Skeletal muscle cell (primary cell): ENCODE results near the gene PTPRU.
A peak's percentile ranks its signal among the peaks of the same experiment; 100 is the strongest.

Source experiments
- DNase-seq: peaks from one replicate; pipeline ENCODE4 v3.0.0-alpha.2; 2010; ENCODE audit warnings: low read depth
- H3K4me3 ChIP-seq: 2 replicates; pipeline ENCODE4 v1.5.1; 2011; ENCODE audit warnings: low read depth, mild to moderate bottlenecking, control low read depth, low read length, moderate library complexity

PTPRU gene

DNA sequence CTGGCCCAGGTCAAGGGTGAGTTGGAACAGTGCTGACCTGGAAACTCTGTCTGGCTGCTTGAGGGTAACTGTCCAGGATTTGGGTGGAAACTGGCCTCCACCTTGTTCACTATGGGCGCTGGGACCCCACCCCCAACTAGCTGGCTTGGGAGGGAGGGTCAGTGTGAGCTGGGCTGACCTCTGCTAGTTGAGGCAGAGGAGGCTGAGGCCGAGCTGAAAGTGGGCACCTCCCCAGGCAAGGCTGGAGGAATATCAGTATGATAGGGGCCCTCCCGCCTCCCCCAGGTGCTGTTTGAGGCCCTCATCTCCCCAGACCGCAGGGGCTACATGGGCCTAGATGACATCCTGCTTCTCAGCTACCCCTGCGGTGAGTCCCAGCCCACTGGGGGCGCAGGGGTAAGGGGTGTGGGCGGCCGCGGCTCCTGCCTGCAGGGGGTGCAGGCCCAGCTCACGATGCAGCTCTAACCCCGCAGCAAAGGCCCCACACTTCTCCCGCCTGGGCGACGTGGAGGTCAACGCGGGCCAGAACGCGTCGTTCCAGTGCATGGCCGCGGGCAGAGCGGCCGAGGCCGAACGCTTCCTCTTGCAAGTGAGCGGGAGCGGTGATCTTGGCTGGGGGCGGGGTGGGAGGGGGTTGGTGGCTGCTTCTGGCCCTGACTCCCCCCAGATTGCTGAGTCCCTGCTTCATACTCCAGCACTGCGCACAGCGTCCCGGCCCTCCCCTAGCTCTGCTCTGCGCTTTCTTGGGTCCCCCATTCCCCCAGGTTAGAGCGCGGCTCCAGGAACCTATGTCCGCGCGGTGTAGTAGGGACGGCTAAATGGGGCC, 22.9 kb downstream of the PTPRU start:
- peak overlapping the region; percentile 47 for H3K4me3 ChIP-seq
- no peak for DNase-seq

DNA sequence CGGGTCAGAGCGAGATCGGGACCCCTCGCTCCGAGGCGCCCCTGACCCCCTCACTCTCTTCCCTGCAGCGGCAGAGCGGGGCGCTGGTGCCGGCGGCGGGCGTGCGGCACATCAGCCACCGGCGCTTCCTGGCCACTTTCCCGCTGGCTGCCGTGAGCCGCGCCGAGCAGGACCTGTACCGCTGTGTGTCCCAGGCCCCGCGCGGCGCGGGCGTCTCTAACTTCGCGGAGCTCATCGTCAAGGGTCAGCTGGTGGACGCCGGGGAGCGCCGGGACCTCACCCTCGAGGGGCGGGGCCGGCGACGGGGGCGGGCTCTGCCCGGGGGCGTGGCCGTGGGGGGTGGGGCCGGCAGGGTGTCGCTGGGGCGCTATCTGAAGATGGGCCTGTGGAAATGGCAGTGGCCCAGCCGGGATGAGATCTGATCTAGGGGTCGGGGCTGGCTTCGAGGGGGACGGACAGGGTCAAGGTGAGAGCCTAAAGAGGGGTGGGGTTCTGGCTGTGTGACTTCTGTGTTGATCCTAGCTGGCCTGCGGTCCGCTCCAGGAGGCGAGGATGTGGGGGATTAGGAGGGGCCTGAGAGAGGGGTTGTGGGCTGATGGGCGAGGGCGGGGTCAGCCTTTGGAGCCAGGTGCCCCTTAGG, 23.6 kb downstream of the PTPRU start:
- peak overlapping the region; percentile 47 for H3K4me3 ChIP-seq
- DNase-seq, result no peak

DNA sequence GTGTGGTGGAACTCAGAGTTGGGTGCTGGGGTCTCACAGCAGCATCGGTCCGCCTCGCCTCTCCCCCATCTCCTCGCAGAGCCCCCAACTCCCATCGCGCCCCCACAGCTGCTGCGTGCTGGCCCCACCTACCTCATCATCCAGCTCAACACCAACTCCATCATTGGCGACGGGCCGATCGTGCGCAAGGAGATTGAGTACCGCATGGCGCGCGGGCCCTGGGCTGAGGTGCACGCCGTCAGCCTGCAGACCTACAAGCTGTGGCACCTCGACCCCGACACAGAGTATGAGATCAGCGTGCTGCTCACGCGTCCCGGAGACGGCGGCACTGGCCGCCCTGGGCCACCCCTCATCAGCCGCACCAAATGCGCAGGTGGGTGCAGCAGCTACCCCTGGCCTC, 24.2 kb downstream of the PTPRU start:
- H3K4me3 ChIP-seq, result peak overlapping the region; percentile 47
- no peak for DNase-seq

DNA sequence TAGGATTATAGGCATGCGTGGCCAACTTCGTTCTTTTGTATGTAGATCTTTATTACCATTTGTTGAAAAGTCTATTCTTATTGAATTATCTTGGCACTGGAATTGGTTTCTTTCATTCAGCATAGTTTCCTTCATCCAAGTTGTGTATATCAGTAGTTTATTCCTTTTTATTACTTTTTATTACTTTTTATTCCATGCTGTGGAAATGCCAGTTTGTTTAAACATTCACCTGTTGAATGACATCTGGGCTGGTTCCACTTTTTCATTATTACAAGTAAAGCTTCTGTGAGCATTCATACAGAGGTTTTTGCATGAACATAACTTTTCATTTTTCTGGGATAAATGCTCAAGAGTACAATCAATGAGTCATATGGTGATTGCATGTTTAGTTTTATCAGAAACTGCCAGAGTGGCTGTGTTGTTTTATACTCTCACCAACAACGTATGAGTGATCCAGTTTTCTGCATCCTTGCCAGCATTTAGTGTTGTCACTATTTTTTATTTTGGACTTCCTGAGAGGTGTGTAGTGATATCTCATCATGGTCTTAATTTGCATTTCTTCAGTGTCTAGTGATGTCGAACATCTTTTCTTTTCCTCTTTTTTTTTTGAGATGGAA, 28.6 kb downstream of the PTPRU start:
- H3K4me3 ChIP-seq, result no peak overlapping the region
- no peak for DNase-seq

DNA sequence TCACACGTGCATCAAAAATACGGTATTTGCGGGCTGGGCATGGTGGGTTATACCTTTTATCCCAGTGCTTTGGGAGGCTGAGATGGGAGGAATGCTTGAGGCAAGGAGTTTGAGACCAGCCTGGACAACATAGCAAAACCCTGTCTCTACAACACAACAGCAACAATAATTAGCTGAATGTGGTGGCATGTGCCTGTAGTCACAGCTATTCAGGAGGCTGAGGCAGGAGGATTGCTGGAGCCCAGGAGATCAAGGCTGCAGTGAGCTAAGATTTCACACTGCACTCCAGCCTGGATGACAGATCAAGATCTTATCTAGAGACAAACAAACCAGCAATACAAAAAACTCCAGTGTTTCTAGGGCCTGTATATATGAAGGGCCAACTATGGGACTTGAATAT, 30.6 kb downstream of the PTPRU start:
- H3K4me3 ChIP-seq, result no peak overlapping the region
- no peak for DNase-seq

DNA sequence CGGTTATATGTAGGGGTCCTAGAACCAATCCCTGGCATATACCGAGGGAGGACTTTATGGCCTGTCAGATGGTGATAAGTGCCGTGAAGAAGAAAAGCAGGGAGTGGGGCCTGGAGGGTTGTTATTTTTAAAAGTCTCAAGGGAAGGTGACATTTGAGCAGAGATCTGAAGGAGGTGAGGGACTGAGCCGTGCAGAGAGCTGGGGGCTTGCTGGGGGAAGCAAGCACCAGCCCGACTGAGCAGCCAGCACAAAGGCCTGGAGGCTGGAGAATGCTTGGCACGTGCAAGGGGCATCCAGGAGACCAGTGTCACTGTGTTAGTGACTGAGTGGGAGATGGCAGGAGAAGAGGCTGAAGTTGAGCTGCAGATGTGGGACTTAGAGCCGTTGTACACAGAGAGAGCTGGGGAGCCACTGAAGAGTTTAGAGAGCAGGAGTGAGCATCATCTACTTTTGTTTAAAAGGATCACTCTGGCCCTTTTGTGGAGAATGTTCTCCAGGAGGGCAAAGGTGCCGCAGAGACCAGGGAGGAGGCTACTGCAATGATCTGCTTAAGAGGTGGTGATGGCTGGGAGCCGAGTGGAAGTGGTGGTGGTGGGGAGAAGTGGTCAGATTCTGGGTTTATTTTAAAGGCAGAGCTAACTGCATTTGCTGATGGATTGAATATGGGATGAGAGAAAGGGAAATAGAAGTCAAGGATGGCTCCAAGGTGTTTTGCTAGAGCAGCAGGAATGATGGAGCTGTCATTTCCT, 31.2 kb downstream of the PTPRU start:
- DNase-seq, result no peak
- H3K4me3 ChIP-seq, result no peak overlapping the region

DNA sequence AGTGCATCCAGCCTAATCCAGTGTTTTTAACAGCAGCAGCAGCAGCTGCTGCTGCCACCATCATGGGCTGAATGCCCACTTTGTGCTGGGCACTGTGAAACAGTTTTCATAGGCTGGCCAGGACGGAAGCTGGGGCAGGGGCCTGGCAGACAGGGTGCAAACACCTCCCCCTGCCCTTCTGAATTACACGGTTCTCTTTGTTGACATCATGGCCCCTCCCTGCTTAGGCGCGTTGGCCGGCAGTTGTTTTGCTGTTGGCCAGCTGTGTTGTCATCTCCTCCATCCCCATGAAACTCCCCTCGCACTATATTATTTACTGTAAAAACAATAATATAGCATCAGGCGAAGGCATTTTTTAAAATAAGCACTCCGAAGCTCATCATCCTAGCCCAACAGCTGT, 33.1 kb downstream of the PTPRU start:
- H3K4me3 ChIP-seq, result no peak overlapping the region
- no peak for DNase-seq

DNA sequence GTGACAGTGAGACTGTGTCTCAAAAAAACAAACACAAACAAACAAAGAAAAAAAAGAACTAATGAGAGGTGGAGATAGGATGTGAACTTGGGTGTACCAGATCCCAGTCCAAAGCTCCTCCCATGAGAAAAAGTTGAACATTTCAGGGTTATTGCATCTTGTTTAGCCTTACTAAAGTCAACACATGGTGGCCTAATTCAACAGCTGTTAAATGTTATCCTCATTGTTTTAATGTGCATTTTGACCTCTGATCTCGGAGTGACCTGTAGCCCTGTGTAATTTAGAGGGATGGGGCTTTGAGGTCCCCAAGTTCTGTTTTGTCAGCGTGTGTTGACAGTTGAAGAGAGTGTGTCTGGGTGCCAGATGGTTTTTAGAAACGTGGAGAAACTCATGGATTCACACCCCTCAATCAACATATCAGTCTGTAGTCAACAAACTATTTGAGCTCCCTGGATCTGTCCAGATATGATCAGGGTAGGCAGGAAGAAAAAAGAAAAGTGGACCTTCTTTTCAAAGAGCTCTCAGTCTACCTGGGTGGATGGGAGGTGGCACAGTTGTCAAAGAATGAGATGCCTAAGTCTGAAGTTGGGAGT, 34.7 kb downstream of the PTPRU start:
- H3K4me3 ChIP-seq, result no peak overlapping the region
- DNase-seq, result no peak

DNA sequence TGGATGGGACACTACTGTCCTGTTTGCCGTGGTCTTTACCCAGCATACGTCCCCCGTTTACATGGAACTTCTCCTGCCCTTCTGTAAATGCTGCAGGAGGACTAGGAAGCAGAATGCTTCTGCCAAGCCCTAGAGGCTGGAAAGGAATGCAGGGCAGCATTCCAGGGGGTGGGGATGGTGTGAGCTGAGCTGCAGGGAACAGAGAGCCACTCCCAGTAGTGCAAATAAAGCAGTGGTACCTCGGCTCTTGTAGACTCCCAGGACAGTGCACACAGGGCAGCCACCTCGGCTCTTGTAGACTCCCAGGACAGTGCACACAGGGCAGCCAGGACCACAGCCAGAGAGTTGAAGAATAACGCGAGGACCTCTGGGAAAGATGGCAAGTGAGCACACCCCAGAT, 35.4 kb downstream of the PTPRU start:
- peak; percentile 39 for DNase-seq
- peak overlapping the region; percentile 15 for H3K4me3 ChIP-seq

DNA sequence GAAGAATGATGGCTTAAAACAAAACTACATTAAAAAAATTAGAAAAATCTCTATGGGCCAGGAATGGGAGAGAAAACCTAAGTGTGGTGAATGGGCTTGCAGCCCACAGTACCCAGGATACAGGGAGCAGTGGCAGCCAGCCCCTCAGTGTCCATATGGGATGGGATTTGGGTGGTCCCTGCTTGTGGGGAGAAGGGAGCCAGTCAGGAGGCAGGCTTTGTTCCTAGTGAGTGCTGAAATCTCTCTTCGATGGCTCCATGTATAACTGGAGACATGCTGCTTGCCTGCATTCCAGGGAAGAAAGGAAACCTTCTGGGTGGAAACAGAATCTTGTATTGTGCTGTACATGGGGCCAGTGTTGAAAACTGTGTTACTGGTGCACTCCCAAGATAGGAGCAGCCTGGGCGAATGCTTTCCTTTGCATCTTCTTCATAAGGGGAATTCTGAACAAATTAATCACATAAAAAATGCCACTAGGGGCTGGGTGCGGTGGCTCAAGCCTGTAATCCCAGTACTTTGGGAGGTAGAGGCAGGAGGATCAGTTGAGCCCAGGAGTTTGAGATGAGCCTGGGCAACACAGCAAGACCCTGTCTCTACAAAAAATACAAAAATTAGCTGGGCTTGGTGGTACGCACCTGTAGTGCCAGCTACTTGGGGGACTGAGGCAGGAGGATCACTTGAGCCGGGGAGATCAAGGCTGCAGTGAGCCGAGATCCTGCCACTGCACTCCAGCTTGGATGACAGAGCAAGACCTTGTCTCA, 36.0 kb downstream of the PTPRU start:
- H3K4me3 ChIP-seq, result no peak overlapping the region
- DNase-seq, result no peak

DNA sequence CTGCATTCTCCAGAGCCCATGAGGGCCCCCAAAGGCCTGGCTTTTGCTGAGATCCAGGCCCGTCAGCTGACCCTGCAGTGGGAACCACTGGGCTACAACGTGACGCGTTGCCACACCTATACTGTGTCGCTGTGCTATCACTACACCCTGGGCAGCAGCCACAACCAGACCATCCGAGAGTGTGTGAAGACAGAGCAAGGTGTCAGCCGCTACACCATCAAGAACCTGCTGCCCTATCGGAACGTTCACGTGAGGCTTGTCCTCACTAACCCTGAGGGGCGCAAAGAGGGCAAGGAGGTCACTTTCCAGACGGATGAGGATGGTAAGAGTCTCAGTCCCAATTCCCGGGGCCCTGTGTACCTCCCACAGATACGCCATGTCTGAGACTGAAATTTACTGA, 39.1 kb downstream of the PTPRU start:
- H3K4me3 ChIP-seq, result no peak overlapping the region
- DNase-seq, result no peak

DNA sequence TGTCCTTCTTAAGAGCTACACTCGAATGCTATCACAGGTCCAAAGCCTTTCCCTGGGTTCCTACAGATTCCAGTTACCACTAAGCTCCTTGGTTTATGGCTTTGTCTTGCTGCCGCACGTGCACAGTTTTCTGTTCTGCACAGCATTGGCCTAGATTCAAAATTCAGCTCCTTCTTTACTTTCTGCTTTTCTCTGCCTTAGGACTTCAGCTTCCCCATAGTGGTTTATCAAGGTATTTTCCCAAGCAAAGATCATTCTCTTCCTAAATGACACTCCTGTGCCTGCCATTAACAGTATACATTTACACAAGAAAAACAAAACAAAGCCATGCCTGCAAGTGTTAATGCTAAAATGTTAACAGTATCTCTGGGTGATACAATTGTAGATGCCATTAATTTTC, 41.8 kb downstream of the PTPRU start:
- H3K4me3 ChIP-seq, result no peak overlapping the region
- no peak for DNase-seq

DNA sequence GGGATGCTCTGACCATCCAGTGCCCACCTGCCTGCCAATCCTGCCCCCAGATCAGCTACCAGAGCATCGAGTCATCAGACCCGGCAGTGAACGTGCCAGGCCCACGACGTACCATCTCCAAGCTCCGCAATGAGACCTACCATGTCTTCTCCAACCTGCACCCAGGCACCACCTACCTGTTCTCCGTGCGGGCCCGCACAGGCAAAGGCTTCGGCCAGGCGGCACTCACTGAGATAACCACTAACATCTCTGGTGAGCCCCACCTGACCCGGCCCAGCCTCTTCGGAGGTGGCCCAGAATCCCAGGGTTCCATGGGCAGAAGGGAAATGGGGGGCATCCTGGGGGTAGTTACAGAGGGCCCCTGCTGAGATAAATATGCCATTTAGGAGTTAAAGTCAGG, 43.1 kb downstream of the PTPRU start:
- H3K4me3 ChIP-seq, result no peak overlapping the region
- DNase-seq, result no peak

DNA sequence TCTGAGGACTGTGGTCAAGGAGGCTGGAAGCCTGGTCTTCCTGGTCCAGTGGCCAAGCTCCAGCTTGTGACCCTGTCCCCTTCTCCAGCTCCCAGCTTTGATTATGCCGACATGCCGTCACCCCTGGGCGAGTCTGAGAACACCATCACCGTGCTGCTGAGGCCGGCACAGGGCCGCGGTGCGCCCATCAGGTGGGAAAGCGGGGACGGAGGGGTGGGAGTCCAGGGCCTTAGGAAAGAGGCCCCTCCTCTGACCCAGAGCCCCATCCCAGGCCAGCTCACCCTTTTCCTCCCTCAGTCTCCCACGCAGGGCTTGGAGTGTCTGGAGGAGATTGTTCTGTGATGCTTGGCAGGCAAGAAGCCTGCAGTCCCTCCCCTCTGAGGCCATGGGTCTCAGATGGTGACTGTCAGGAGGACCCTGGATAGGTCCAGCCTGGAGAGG, 43.6 kb downstream of the PTPRU start:
- DNase-seq, result no peak
- H3K4me3 ChIP-seq, result no peak overlapping the region

DNA sequence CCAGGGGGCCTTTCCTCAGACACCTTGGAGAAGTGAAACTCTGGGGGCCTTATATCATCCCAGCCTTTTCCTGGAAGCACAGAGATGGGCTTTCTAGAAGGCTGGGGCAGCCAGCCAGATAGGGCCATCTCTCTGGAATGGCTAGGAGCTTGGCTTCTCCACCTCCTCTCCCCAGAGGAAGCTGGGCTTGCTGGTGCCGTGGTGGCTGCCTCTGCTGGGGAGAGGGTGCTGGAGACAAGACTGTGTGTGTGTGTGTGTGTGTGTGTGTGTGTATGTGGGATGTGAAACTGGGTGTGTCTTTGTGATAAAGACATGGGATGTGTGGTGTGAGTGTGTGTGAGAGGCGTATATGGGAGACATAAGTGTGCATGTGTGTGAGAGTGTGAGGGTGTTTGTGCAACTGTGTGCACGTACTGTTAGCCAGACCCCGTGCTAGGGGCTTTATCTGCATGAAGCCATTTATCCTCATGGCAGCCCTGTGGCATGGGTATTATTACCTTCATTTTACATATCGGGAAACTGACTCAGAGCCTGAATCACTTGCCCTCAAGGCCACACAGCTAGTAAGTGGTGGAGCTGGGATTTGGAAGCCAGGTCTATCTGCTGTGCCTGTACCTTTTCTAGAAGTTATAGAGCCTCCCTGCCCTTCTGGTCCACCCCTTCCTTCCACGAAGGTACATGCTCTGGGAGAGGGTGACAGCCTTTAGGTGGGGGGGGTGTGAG, 44.2 kb downstream of the PTPRU start:
- no peak overlapping the region for H3K4me3 ChIP-seq
- no peak for DNase-seq

DNA sequence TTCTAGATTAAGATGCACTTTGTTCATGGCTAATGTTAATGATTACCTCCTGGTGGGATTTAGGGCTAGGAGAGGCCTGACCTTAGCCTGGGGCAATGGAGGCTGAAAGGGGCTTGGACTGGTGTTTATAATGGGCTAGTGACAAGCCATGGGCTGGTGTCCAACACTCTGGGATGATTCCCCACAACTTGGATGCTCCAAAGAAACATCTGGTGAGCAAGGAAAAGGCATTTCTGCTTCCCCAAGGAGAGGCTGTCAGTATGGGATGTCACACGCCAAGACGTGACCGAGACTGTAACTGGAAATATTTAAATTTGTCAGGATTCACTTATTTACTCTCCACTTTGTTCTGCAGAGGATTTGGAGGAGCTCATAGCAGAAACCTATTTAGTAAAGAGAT, 45.2 kb downstream of the PTPRU start:
- no peak for DNase-seq

DNA sequence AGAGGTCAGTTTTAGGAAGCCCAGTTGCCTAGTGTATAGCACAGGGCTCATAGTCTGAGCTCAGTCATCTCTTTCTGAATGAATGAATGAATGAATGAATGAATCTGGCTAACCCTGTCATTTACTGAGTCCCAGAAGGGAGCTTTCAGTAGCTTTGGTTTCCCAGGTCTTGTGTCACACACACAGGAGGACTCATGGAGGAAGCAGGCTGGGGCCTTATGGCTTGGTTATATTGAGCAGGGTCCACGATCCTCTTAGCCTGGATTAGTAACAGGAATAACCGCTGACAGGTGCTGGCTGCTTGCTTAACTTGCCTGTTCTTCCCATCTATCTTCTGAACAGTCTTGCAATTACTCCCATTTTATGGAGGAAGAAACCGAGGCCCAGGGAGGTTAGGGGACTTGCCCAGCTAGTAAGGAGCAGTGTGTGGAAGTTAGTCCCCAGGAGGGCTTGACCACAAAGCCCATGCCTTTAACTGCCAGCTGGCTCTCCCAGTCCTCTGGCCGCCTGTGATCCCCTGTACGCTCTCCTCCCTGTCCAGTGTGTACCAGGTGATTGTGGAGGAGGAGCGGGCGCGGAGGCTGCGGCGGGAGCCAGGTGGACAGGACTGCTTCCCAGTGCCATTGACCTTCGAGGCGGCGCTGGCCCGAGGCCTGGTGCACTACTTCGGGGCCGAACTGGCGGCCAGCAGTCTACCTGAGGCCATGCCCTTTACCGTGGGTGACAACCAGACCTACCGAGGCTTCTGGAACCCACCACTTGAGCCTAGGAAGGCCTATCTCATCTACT, 46.0 kb downstream of the PTPRU start:
- DNase-seq, result no peak
- no peak overlapping the region for H3K4me3 ChIP-seq

More for the DNA sequence above, 45.2 kb downstream of the PTPRU start:
- H3K4me3 ChIP-seq, result no peak overlapping the region
